ENCODE data around the gene ZKSCAN5. TPM values are rescaled to one million over a fixed set of nuclear protein-coding genes. Genes with fewer than 3 reads are reported as not detected.

ZKSCAN5 gene
- total and polyA plus RNA-seq, 8 donors, result 1.4 to 4.1 (median 2.4) TPM

DNA sequence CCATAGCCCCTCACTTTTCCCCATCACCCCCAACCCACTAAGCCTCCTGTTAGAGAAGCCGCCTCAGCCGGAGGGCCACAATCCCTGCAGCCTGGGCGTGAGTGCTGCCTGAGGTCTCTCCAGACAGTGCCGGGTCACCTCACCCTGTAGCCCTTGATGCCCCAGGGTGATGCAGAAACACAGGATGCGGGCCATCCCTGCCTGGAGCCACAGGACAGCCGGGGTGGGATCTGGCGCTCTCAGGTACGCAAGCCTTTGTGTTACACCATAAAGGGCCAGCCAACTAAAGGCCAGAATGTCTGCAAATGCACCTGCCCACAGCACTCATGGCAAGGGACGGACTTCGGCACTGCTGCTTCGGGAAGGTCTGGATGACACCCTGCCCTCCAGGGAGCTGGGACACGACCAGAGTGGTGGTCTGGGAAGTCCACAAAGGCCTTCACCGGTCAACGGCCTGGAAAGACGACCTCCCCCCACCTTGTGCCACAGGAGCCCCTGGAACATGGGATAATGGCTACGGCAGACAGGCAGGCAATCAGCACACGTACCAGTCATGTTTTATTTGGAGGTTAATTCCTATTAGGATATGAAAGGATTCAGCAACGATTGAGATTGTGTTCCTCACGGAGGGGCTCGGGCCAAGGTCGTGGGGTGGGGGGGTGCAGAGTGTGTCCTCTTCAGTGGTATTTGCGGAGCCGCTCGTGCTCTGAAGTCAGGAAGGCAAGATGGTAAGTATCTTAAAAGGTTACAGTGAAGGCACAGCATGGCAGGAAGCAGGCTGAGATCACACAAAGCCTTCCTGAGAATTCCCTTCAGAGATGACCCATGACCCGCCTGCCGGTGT lies 46.6 kb upstream of the ZKSCAN5 start:
- H3K4me3 ChIP-seq, result no peak overlapping the region
- no peak for FAIRE-seq
- no peaks in the 10 kb centered on the region for H3K27me3 ChIP-seq
- DNase-seq, result peak in 2 of 6 donors; percentile 23 to 58
- intact Hi-C loops (cut with DNase I), result no loop called here
- 81 to 84% methylated on average over 26 of the region's 26 CpGs for WGBS, 2 donors
- no peak overlapping the region for H3K27ac ChIP-seq
- ATAC-seq, result no peak
- H3K4me1 ChIP-seq, result no peaks in the 10 kb centered on the region
- TF ChIP-seq, protein P1, sequence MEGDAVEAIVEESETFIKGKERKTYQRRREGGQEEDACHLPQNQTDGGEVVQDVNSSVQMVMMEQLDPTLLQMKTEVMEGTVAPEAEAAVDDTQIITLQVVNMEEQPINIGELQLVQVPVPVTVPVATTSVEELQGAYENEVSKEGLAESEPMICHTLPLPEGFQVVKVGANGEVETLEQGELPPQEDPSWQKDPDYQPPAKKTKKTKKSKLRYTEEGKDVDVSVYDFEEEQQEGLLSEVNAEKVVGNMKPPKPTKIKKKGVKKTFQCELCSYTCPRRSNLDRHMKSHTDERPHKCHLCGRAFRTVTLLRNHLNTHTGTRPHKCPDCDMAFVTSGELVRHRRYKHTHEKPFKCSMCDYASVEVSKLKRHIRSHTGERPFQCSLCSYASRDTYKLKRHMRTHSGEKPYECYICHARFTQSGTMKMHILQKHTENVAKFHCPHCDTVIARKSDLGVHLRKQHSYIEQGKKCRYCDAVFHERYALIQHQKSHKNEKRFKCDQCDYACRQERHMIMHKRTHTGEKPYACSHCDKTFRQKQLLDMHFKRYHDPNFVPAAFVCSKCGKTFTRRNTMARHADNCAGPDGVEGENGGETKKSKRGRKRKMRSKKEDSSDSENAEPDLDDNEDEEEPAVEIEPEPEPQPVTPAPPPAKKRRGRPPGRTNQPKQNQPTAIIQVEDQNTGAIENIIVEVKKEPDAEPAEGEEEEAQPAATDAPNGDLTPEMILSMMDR (IDR thresholded peaks at IDR 0.05), result no peak
- peaks cover 0 to 44% (median 12%) of the 10 kb centered on the region in 3 donors for H3K36me3 ChIP-seq
- H3K9me3 ChIP-seq, result no peaks in the 10 kb centered on the region

DNA sequence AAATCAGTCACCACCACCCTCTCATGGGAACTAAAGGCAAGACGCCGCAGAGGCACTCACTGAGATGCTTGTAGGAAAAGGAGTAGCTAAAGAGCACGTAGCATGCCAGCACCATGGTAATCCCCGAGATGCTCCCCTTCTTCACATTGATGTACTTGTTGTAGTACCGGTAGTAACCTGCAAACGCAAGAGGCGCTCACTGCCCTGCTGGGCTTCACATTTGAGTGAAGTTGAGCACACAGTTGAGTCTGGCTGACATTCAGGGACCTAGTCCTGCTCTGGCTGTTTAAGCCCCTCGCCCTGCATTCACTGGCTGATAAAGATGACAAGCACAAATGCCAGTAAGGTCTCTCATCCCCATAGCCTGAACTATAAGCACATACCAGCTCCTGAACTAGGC lies 45.4 kb upstream of the ZKSCAN5 start:
- peak in 1 of 4 donors; percentile 17 for ATAC-seq
- FAIRE-seq, result no peak
- TF ChIP-seq, protein P1 (IDR thresholded peaks at IDR 0.05), result no peak
- intact Hi-C loops (cut with DNase I), result no loop called here
- Histone ChIP-seq H3K27me3 (no peaks in the 10 kb centered on the region), H3K4me3 (no peak overlapping the region), H3K9me3 (no peaks in the 10 kb centered on the region), H3K36me3 (peaks cover 0 to 32% (median 12%) of the 10 kb centered on the region in 3 donors), H3K4me1 (peaks cover 0 to 3% (median 0%) of the 10 kb centered on the region in 3 donors), H3K27ac (no peak overlapping the region)
- 89 to 90% methylated on average over 8 of the region's 8 CpGs for WGBS, 2 donors
- peak in 2 of 6 donors; percentile 15 to 24 for DNase-seq

DNA sequence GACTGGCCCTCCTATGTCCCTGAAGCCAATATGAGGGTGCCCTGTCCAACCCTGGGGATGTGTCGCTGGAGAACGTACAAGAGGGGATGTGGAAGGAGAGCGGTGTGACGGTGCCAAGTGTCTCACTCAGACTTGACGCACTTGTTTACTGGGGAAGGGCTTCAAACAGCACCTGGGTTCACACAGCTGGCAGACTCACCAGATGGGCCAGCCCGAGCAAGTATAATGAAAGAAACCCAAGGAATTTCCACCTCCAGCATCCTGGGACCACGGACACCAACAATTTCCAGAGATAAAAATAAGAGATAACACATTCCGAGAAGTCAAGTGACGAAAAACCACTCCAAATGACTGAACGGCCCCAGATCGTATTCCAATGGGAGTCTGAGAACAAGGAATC lies 43.8 kb upstream of the ZKSCAN5 start:
- no peak for FAIRE-seq
- H3K27ac ChIP-seq, result no peak overlapping the region

DNA sequence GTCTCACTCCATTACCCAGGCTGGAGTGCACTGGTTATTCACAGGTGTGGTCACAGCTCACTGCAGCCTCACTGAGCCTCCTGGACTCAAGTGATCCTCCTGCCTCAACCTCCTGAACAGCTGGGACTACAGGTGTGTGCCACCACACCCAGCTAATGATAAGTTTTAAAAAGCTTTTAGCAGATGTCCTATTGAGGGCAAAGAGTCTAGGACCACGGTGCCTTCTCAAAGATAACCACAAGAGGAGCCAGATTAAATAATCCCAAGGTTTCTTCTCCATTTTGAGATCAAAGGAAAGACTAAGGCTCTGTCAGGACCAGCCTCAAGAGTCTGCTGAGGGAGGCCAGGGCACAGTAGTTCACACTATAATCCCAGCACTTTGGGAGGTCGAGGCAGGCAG lies 43.2 kb upstream of the ZKSCAN5 start:
- Histone ChIP-seq H3K27ac (no peak overlapping the region), H3K36me3 (peaks cover 0 to 20% (median 12%) of the 10 kb centered on the region in 3 donors), H3K9me3 (no peaks in the 10 kb centered on the region), H3K4me3 (no peak overlapping the region), H3K4me1 (peaks cover 0 to 14% (median 7%) of the 10 kb centered on the region in 3 donors), H3K27me3 (no peaks in the 10 kb centered on the region)
- DNase-seq, result peak in 1 of 6 donors; percentile 10
- WGBS, 2 donors, result 85 to 86% methylated on average over 2 of the region's 2 CpGs
- intact Hi-C loops (cut with DNase I), result no loop called here
- no peak for ATAC-seq
- TF ChIP-seq, protein P1 (IDR thresholded peaks at IDR 0.05), result no peak
- no peak for FAIRE-seq

More for the DNA sequence above, 43.8 kb upstream of the ZKSCAN5 start:
- Histone ChIP-seq H3K4me1 (peaks cover 0 to 14% (median 7%) of the 10 kb centered on the region in 3 donors), H3K4me3 (no peak overlapping the region), H3K27me3 (no peaks in the 10 kb centered on the region), H3K9me3 (no peaks in the 10 kb centered on the region), H3K36me3 (peaks cover 0 to 24% (median 12%) of the 10 kb centered on the region in 3 donors)
- TF ChIP-seq, protein P1 (IDR thresholded peaks at IDR 0.05), result no peak
- ATAC-seq (no peak), DNase-seq (peak in 2 of 6 donors; percentile 26)
- 64 to 73% methylated on average over 11 of the region's 11 CpGs for WGBS, 2 donors
- intact Hi-C loops (cut with DNase I), result no loop called here

DNA sequence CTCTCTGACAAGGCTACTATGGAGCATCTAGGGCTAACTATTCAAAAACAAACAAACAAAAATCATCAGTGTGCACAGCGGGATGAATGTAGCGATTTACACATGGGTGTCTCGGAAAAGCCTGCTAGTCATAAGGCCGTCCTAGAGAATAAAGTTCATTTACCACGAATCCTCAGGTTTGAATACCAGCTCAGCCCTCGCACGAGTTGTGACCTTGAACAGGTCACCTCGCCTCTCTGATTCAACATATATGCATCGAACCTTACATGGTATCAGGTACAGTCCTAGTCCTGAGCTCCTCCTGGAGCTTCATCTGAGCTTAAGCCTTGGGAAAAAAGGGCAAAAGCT lies 39.1 kb upstream of the ZKSCAN5 start:
- no peak for FAIRE-seq
- no peak for DNase-seq
- Histone ChIP-seq H3K27me3 (no peaks in the 10 kb centered on the region), H3K36me3 (no peaks in the 10 kb centered on the region), H3K27ac (peak overlapping the region; percentile 58 to 88 (median 64)), H3K4me1 (peaks cover 0 to 14% (median 7%) of the 10 kb centered on the region in 3 donors), H3K9me3 (no peaks in the 10 kb centered on the region), H3K4me3 (peak overlapping the region; percentile 40 to 83 (median 72))
- WGBS, 2 donors, result 1 to 2% methylated on average over 9 of the region's 9 CpGs
- TF ChIP-seq, protein P1 (IDR thresholded peaks at IDR 0.05), result no peak
- intact Hi-C loops (cut with DNase I), result no loop called here
- ATAC-seq, result peak in 3 of 4 donors; percentile 3 to 9 (median 7)

Measured in pancreas (tissue), 10 donors.